SIG-M5 treated with dmso at 0.1 percent for 504 hours (cell line): Measurements from ENCODE around the gene LRIT1.

Experiments
- DNase-seq: peaks from one replicate; lab custom pipeline; 2025; ENCODE audit not compliant: unreplicated experiment; lab: John Stamatoyannopoulos, UW

Gene LRIT1

GRCh38 chr10:84195044-84195830 lies 46.1 kb downstream of the LRIT1 start:
- no peak for DNase-seq

DNA sequence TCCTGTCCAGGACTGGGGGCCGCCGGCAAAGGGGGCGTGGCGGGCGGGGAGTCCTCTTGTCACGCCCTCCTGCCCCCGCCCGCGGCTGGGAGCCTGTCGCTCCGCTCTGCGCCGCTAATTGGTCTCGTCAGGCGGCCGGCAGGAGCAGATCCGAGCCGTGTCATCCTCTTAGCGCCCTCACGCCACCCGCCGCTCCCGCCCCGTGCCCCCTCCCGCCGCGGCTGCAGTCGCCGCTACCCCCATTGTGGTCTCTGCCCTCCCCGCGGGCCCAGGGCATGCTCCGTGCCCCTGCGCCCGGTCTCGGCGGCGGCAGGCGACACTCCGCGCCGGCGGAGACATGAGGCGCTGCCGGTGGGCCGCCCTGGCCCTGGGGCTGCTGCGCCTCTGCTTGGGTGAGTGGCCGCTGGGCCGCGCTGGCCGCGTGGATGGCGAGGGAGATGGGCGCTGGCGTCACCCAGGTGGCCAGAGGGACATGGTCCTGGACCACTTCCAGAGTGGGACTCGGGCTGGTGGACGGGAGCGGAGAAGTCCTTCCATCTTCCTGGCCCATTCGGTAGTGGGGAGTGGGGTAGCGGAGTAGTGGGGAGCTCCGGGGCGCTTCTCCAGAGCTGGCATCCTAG lies 46.8 kb downstream of the LRIT1 start, which contains the start of gene CDHR1:
Gene CDHR1 (plus strand): TSS at position 114 of the 620 bp plus-strand sequence. CDS start 224 bp downstream, at position 338.
- DNase-seq, result no peak

- DNase-seq, result no peak
These were observed 47.4 kb downstream of the LRIT1 start for GRCh38 chr10:84193846-84194423.

DNA sequence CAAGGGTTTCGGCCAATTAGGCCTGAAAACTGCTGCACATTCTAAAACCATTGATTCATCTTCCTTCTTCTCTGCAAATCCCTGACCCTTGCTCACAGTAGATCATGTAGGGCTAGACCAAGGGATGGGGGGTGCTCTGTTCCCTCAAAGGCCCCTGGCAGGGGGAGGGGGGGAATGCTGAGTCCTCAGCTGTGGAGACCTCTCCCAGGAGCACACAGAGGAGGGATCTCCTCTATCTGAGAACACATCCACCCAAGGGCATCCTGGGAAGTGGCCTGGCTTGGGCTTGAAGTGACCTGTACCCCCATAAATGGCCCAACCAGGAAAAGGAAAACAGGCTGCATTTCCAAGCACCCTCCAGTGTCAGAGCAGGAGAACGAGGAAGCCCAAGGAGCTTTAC lies 48.0 kb downstream of the LRIT1 start:
- DNase-seq, result no peak

- DNase-seq, result no peak
These were observed 50.2 kb downstream of the LRIT1 start for GRCh38 chr10:84191106-84191505.

DNA sequence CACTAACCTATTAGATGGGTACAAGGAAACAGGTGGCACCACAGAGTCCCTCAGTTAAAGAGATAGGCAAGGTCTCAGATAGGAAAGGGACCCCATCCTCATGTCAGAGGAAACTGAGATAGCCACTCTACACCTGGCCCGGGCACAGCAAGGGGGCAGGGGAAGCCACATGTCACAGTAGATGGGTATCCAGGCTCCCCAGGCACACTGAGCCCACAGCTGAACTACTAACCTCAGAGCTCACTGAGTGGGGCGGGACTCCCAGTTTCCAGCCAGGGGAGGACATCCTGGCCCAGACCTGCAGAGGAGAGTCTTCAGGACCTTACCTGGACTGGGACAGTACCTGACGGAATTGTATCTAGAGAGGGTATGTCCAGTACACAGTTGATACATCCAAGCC lies 50.7 kb downstream of the LRIT1 start:
- DNase-seq, result no peak

- DNase-seq, result no peak
These were observed 52.5 kb downstream of the LRIT1 start for GRCh38 chr10:84188815-84189214.

GRCh38 chr10:84185526-84186175 lies 55.7 kb downstream of the LRIT1 start:
- no peak for DNase-seq

GRCh38 chr10:84184517-84184916 lies 56.8 kb downstream of the LRIT1 start:
- no peak for DNase-seq

- DNase-seq, result no peak
These were observed 59.7 kb downstream of the LRIT1 start for GRCh38 chr10:84181631-84182030.
